GM21367 (cell line): ENCODE measurements around the gene RCAN3.
A peak's percentile ranks its signal among the peaks of the same experiment; 100 is the strongest.
"Not testable (repeated sequence)": the region's sequence is repeated elsewhere in the genome, so short reads cannot be mapped to it uniquely, and the experiment has no call there.

Source experiments
- ATAC-seq: cut with Tn5 transposase; IDR thresholded peaks from one replicate; pipeline ENCODE4 v1.9.1; 2021; ENCODE audit not compliant: unreplicated experiment

Gene RCAN3

GRCh38 chr1:24502709-24503058, at the start of gene RCAN3:
Gene RCAN3 (plus strand): TSS chr1:24502836. CDS start chr1:24514373, 11,537 bp downstream.
- ATAC-seq: no peak

DNA sequence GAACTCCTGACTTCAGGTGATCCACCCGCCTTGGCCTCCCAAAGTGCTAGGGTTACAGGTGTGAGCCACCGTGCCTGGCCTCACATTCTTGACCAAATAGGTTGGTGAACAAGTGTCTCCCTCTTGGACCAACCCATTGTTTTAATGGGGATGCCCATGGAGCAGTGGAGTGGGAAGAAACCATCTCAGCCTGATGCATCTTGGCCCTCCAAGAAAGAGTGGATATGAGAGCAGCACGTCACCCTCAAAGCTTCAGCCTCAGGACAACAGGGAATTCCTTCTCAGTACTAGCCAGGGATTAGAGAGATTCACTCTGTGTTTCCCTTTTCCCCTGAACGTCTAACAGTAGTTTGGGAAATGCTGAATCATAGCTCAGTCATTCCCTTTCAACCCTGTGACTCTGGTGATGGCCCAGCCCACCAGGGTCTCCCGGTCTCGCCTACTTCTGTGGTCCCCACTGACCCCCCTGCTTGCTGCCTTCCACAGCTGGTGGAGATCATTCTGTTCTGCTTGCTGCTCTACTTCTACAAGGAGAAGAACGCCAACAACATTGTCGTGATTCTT, 49.6 kb upstream of the RCAN3 start:
- ATAC-seq: no peak

DNA sequence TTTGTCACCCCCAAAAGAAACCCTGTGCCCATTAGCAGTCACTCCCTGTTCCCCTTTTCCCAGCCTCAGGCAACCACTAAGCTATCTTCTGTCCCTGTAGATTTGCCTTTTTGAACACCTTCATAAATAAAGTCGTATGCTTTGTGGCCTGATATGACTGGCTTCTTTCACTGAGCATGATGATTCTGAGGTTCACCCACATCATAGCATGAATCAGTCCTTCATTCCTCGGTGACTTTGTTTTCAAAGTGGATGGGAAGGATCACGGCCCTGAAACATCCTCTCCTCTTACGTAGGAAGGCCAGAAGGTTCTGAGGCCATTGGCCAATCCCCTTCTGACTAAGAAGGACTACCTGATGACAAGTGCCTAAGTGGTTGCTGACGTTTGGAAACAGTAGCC, 48.0 kb upstream of the RCAN3 start:
- no peak for ATAC-seq

DNA sequence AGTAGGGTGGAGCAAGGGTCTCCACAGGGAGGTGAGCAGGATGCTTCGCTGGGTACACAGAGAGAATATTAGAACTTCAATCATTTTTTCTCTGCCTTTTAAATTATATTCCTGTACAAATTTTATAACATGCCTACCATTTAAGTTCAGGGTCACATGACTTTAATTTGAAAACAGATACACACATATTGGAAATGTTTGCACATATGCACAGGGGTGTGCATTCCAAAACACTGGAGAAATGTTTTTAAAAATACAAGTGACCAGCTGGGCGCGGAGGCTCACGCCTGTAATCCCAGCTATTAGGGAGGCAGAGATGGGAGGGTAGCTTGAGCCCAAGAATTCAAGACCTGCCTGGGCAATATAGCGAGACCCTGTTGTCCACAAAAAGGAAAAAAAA, 47.4 kb upstream of the RCAN3 start:
- ATAC-seq: no peak

- ATAC-seq: no peak
Measured at GRCh38 chr1:24457866-24458265, 44.8 kb upstream of the RCAN3 start.

DNA sequence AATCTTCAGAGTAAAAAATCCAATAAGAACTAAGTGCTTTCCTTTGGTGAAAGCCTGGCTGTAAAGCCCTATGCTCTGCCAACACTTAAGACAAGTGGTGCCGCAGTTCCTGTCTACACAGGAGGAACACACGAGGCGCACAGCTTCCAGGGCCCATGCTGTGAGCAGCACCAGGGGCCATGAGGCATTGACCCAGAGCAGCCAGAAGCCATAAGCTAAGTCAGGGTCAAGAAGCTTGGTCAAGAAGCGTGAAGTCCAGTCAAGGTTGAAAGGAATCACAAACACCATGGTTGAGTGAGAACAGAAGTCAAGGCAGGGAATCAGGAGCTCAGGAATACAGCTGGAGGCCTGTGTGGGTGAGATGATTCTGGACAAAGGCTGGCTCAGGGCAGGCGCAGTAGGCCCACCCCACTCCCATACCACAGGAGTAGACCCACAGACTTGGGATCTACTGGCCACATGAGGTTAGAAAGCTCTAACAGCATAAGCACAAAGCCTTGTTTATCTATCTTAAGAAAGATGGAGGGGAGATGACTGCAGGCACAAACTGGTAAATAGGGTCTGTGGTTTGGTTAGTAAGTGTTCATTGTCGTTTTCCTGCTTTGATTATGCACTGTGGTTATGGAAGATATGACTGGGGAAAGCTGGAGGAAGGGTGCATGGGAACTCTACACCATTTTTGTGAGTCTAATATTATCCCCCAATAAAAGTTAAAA, 42.9 kb upstream of the RCAN3 start:
- ATAC-seq: no peak

GRCh38 chr1:24462128-24462527, 40.5 kb upstream of the RCAN3 start:
- not testable (repeated sequence) for ATAC-seq

- ATAC-seq: no peak
Measured at GRCh38 chr1:24463776-24464735, 38.6 kb upstream of the RCAN3 start.

GRCh38 chr1:24465099-24465498, 37.5 kb upstream of the RCAN3 start:
- no peak for ATAC-seq

DNA sequence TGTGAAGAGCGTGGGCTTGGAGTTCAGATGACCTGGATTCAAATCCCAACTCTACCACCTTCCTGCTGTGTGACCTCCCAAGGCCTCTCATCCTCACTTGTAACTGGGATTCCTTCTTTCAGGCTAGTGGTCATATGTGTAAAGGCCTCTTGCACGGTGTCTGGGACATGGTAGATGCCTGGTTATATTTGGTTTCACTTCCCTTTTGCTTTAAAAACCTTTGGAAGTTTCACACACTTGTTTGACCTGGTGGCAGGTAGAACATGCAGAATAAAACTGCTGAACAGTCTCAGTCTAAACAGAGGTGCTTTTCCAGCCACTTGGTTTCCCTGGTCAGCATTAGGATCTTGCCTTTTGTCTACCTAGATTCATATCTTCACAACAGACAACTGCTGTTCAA, 37.0 kb upstream of the RCAN3 start:
- no peak for ATAC-seq

- no peak for ATAC-seq
Measured at GRCh38 chr1:24468685-24469316, 33.8 kb upstream of the RCAN3 start.

DNA sequence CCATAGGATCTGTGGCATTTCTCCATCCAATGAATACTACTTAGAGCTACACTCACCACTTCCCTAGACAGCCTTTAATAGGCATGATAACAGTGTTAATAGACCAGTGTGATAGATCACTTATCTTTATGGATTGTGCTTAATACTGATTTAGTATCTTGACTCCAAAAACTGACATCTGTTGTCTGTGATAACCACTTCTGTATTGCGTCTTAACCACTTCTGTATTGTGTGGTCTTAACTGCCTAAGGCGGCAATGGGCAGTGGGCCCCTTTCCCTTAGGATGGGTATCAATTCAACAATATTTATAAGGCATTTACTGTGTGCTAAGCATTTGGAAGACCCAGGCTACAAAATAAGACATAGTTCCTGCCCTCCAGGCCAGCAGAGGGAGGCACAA, 32.0 kb upstream of the RCAN3 start:
- no peak for ATAC-seq

- no peak for ATAC-seq
Measured at GRCh38 chr1:24472527-24473251, 29.9 kb upstream of the RCAN3 start.

DNA sequence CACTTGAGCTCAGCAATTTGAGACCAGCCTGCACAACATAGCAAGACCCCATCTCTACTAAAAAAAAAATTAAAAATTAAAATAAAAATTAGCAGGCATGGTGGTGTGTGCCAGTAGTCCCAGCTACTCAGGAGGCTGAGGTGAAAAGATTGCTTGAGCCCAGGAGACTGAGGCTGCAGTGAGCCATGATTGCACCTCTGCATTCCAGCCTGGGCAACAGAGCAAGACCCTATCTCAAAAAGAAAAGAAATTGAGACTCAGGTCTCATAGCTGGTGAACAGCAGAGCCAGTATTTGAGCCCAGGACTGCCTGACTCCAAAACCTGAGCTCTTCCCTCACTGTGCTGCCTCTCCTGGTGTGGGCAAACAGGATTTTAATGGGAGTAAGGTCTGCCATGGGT, 28.4 kb upstream of the RCAN3 start:
- no peak for ATAC-seq

- ATAC-seq: no peak
Measured at GRCh38 chr1:24475700-24476099, 26.9 kb upstream of the RCAN3 start.

DNA sequence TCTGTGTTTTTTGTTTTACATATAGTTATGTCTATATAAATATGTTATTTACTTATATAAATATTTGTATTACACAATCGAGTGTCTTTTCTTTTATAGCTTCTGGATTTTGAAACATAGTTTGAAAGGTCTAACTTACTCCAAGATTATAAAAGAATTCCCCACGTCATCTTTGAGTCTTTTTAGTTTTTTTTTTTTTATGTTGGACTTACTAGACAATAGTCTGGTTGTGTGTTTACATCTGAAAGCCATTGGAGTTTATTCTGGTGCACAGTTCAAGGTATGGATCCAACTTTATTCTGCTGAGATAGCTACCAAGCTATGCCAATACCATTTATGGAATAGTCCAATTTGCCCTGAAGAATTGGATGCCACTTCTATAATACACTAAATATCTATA, 26.1 kb upstream of the RCAN3 start:
- no peak for ATAC-seq

DNA sequence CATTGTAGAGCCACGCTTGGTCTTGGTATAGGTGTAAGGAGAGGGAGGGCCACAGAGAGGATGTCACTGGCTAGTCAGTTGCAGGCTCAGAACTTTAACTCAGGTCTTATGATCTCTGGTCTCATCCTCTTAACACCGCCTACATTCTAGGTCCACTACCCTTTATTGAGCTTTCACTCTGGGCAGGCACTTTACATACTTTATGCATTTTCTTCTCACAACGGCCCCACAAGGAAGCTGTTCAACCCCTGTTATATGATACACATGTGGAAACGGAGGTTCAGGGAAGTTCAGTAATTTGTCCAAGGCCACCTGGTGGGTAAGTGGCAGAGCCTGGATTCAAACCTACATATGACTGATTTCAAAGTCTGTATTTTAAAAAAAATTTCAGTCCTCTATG, 25.3 kb upstream of the RCAN3 start:
- no peak for ATAC-seq

GRCh38 chr1:24481101-24481500, 21.5 kb upstream of the RCAN3 start:
- ATAC-seq: peak; percentile 47

GRCh38 chr1:24481843-24482610, 20.6 kb upstream of the RCAN3 start:
- ATAC-seq: no peak

DNA sequence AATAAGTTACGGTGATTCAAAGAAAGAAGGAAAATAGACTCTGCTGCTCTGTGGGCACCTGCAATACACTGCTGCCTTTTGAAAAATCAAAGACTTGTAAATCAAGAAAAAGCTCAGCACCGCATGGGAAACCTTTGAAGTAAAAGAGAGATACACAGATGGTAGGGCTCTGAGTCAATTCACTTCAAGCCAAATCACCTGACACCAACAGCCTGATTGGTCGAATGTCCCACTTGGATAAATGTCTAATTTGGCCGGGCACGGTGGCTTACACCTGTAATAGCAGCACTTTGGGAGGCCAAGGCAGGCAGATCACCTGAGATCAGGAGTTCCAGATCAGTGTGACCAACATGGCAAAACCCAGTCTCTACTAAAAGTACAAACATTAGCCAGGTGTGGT, 19.2 kb upstream of the RCAN3 start:
- ATAC-seq: no peak
